ENCODE results near the gene VSNL1. TPM values are rescaled to one million over a fixed set of nuclear protein-coding genes. Genes with fewer than 3 reads are reported as not detected.

VSNL1 gene
- polyA plus RNA-seq, 1 of the 3 experiments (the other 2 are of a cell fraction) = 1.3 TPM

DNA sequence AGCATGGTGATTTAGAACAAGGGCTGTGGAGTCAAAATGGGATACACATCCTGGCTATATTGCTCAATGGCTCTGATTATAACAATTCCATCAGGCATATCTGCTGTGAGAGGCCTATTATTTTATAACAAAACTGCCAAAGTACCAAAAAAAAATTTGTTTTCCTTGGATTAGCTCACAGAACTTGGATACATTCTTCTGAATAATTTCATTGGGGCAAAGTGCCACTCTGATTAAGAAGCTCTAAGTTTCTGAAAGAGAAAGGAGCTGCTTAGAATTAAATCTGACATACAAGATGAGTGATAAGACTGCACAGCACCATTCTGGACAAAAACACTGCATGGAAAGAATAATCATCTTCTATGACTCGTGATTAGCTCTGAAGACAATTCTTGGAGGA, 127.4 kb downstream of the VSNL1 start:
- H3K36me3 ChIP-seq (replicated peaks in 1 of 2; ENCODE audit: control insufficient read depth in 1 of 2, insufficient read depth in 2 of 2, low read length in 1 of 2) = peaks cover 40 to 60% of the 10 kb centered on the region in 2 experiments
- H3K9me3 ChIP-seq = no peaks in the 10 kb centered on the region
- WGBS (ENCODE audit: low lambda C conversion rate) = 29% methylated on average over 1 of the region's 1 CpG
- TF ChIP-seq POLR2AphosphoS5 (IDR thresholded peaks at IDR 0.05; ENCODE audit: low read depth, low read length) (no peak), RCOR1 (IDR thresholded peaks at IDR 0.05; ENCODE audit: low read length) (no peak), FOXM1 (IDR thresholded peaks at IDR 0.05; ENCODE audit: low read depth) (no peak), TCF12 (IDR thresholded peaks at IDR 0.05) (peak; percentile 62), RAD21 (IDR thresholded peaks at IDR 0.05; ENCODE audit: low read length) (no peak), ELF1 (IDR thresholded peaks at IDR 0.05) (no peak), CHD2 (IDR thresholded peaks at IDR 0.05; ENCODE audit: low read length, partially characterized antibody) (no peak), PBX3 (IDR thresholded peaks at IDR 0.05) (peak; percentile 57), NFIC (IDR thresholded peaks at IDR 0.05; ENCODE audit: borderline replicate concordance) (0 out of 2 replicates have a peak, but pooled peaks have one; percentile 17), RFX5 (IDR thresholded peaks at IDR 0.05; ENCODE audit: low read length) (no peak), FOXJ3 (CRISPR knock-in tag; IDR thresholded peaks at IDR 0.05) (no peak), GABPA (IDR thresholded peaks at IDR 0.05; ENCODE audit: low read depth) (no peak), IRF3 (IDR thresholded peaks at IDR 0.05; ENCODE audit: low read depth, low read length) (no peak), TAF1 (IDR thresholded peaks at IDR 0.05; ENCODE audit: borderline replicate concordance, low read depth, low read length) (no peak), SMC3 (IDR thresholded peaks at IDR 0.05; ENCODE audit: low read depth, low read length) (no peak), NRF1 (IDR thresholded peaks at IDR 0.05; ENCODE audit: low read depth, low read length) (no peak), TEAD4 (IDR thresholded peaks at IDR 0.05; ENCODE audit: borderline replicate concordance, insufficient read depth) (no peak), EZH2phosphoT487 (IDR thresholded peaks at IDR 0.05; ENCODE audit: borderline replicate concordance, low read depth) (no peak), MXI1 (IDR thresholded peaks at IDR 0.05; ENCODE audit: low read depth, low read length) (no peak), GATA2 (CRISPR knock-in tag; IDR thresholded peaks at IDR 0.05) (no peak), FOSL2 (IDR thresholded peaks at IDR 0.05; ENCODE audit: borderline replicate concordance, low read depth) (no peak), YY1 (IDR thresholded peaks at IDR 0.05; ENCODE audit: low read depth) (no peak), SIN3A (IDR thresholded peaks at IDR 0.05; ENCODE audit: borderline replicate concordance, low read depth, low read length) (no peak), JUND (IDR thresholded peaks at IDR 0.05) (peak; percentile 36), MEF2A (IDR thresholded peaks at IDR 0.05; ENCODE audit: borderline replicate concordance, low read depth) (no peak), RXRA (IDR thresholded peaks at IDR 0.05; ENCODE audit: borderline replicate concordance, low read depth) (no peak), EP300 (IDR thresholded peaks at IDR 0.05; ENCODE audit: borderline replicate concordance in 1 of 2, low read depth in 1 of 2, low read length in 1 of 2) (no peak)
- TF ChIP-seq, protein P1, sequence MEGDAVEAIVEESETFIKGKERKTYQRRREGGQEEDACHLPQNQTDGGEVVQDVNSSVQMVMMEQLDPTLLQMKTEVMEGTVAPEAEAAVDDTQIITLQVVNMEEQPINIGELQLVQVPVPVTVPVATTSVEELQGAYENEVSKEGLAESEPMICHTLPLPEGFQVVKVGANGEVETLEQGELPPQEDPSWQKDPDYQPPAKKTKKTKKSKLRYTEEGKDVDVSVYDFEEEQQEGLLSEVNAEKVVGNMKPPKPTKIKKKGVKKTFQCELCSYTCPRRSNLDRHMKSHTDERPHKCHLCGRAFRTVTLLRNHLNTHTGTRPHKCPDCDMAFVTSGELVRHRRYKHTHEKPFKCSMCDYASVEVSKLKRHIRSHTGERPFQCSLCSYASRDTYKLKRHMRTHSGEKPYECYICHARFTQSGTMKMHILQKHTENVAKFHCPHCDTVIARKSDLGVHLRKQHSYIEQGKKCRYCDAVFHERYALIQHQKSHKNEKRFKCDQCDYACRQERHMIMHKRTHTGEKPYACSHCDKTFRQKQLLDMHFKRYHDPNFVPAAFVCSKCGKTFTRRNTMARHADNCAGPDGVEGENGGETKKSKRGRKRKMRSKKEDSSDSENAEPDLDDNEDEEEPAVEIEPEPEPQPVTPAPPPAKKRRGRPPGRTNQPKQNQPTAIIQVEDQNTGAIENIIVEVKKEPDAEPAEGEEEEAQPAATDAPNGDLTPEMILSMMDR (IDR thresholded peaks at IDR 0.05) = no peak
- TF ChIP-seq, protein P2, sequence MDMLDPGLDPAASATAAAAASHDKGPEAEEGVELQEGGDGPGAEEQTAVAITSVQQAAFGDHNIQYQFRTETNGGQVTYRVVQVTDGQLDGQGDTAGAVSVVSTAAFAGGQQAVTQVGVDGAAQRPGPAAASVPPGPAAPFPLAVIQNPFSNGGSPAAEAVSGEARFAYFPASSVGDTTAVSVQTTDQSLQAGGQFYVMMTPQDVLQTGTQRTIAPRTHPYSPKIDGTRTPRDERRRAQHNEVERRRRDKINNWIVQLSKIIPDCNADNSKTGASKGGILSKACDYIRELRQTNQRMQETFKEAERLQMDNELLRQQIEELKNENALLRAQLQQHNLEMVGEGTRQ (IDR thresholded peaks at IDR 0.05; ENCODE audit: borderline replicate concordance, low read depth, low read length) = no peak
- TF ChIP-seq, protein P3, sequence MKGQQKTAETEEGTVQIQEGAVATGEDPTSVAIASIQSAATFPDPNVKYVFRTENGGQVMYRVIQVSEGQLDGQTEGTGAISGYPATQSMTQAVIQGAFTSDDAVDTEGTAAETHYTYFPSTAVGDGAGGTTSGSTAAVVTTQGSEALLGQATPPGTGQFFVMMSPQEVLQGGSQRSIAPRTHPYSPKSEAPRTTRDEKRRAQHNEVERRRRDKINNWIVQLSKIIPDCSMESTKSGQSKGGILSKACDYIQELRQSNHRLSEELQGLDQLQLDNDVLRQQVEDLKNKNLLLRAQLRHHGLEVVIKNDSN (IDR thresholded peaks at IDR 0.05; ENCODE audit: borderline replicate concordance, low read depth) = no peak

More for the DNA sequence above, 127.4 kb downstream of the VSNL1 start:
- CTCF ChIA-PET = interaction anchor here (0.7 to 23.7 kb wide), 9 partner anchors 14 to 911 kb away, joined by 3 to 471 read pairs (median 5); no protein-coding TSS in a partner anchor
- peaks cover 19% of the 10 kb centered on the region for H3F3A ChIP-seq (replicated peaks; ENCODE audit: insufficient read depth)
- H3K9ac ChIP-seq = no peak overlapping the region
- no peaks in the 10 kb centered on the region for H3K9me2 ChIP-seq
- POLR2A ChIA-PET = no interaction called here
- H3K4me3 ChIP-seq (ENCODE audit: low read depth in 2 of 2, low read length in 1 of 2) = no peak overlapping the region
- DNase-seq = no peak
- H2AFZ ChIP-seq (ENCODE audit: low read depth) = no peak overlapping the region
- H3K4me1 ChIP-seq (ENCODE audit: control insufficient read depth in 1 of 2, insufficient read depth in 2 of 2, low read depth in 1 of 2, low read length in 1 of 2) = 0 out of 4 replicates have a peak, but pooled peaks cover 0 to 4% of the 10 kb centered on the region in 2 experiments
- H4K20me1 ChIP-seq (ENCODE audit: insufficient read depth) = no peaks in the 10 kb centered on the region
- H3K4me2 ChIP-seq = peak overlapping the region; percentile 14; the same call in 1 of the 2 replicates
- H3K27ac ChIP-seq (ENCODE audit: low read depth in 2 of 2, low read length in 1 of 2) = peak overlapping the region in 1 of 2 experiments; percentile 2; a peak in 1 of 4 replicates
- no peaks in the 10 kb centered on the region for H3K27me3 ChIP-seq (ENCODE audit: insufficient read depth)
- no peaks in the 10 kb centered on the region for H3K79me2 ChIP-seq (ENCODE audit: insufficient read depth)

Data from SK-N-SH (cell line).